Measurements from ENCODE around the gene DUSP8. TPM values are rescaled to one million over a fixed set of nuclear protein-coding genes. Genes with fewer than 3 reads are reported as not detected.

Gene DUSP8
- total RNA-seq, 1 experiment from 2014 or later = 4.4 TPM

- Mint-ChIP-seq H3K4me3 (no peak overlapping the region), H3K27me3 (ENCODE audit: low read depth) (peaks cover 74% of the 10 kb centered on the region), H3K9me3 (peaks cover 8 to 9% of the 10 kb centered on the region in 2 experiments), H3K36me3 (ENCODE audit: insufficient read depth in 1 of 3, low read depth in 3 of 3) (peaks cover 0 to 4% (median 0%) of the 10 kb centered on the region in 3 experiments; a peak in 3 of 7 replicates), H3K27ac (no peak overlapping the region), H3K4me1 (peaks cover 5 to 15% of the 10 kb centered on the region in 2 experiments; a peak in 3 of 4 replicates)
- no peak overlapping the region for H2AK5ac ChIP-seq (ENCODE audit: insufficient read length, low read length)
- no peak overlapping the region for H3K27ac ChIP-seq (ENCODE audit: insufficient read length, low read depth, low read length)
- no peak overlapping the region for H3K23ac ChIP-seq (ENCODE audit: insufficient read length, low read depth, low read length)
- no peak overlapping the region for H2BK20ac ChIP-seq (ENCODE audit: low read depth, low read length, poor library complexity, severe bottlenecking)
- H3K79me2 ChIP-seq (ENCODE audit: insufficient read depth, low read length) = no peaks in the 10 kb centered on the region
- H3K56ac ChIP-seq (ENCODE audit: insufficient read length, low read depth, low read length) = no peak overlapping the region
- H4K91ac ChIP-seq (ENCODE audit: insufficient read length, low read depth, low read length) = no peak overlapping the region
- no peak overlapping the region for H4K8ac ChIP-seq (replicated peaks; ENCODE audit: insufficient read length, low read depth, low read length)
- no peaks in the 10 kb centered on the region for H3K79me1 ChIP-seq (ENCODE audit: insufficient read depth, low read depth, low read length, poor library complexity, severe bottlenecking)
- no peak overlapping the region for H4K5ac ChIP-seq (ENCODE audit: insufficient read length, low read depth, low read length)
- H3K14ac ChIP-seq (ENCODE audit: insufficient read depth, low read length) = no peak overlapping the region
- H3K9ac ChIP-seq (ENCODE audit: extremely low read depth, insufficient read length, low read length) = no peak overlapping the region
- H2BK120ac ChIP-seq (ENCODE audit: low read depth, low read length, poor library complexity, severe bottlenecking) = no peak overlapping the region
- no peaks in the 10 kb centered on the region for H3K9me3 ChIP-seq (ENCODE audit: control insufficient read depth, low read depth, low read length)
- no peak for DNase-seq
- no peak for TF ChIP-seq CTCF (conservative IDR thresholded peaks at IDR 0.05)
- H3K4ac ChIP-seq (ENCODE audit: low read depth, low read length) = no peak overlapping the region
- no peak overlapping the region for H2BK15ac ChIP-seq (ENCODE audit: low read depth, low read length)
- peaks cover 19% of the 10 kb centered on the region for H3K27me3 ChIP-seq (ENCODE audit: insufficient read depth, low read length)
- no peak overlapping the region for H3K18ac ChIP-seq (ENCODE audit: insufficient read length, low read depth, low read length)
- no peak overlapping the region for H3K4me2 ChIP-seq (ENCODE audit: insufficient read depth, insufficient read length, low read length)
- no peaks in the 10 kb centered on the region for H4K20me1 ChIP-seq (ENCODE audit: control insufficient read depth, insufficient read depth, insufficient read length)
- WGBS (ENCODE audit: extremely low coverage, insufficient read length, low lambda C conversion rate) = no CpG with 5 or more reads among the region's 7 CpGs
- H2AFZ ChIP-seq (ENCODE audit: low read length) = no peak overlapping the region
- peaks cover 22% of the 10 kb centered on the region for H3K23me2 ChIP-seq (ENCODE audit: insufficient read length, low read depth, low read length, poor library complexity, severe bottlenecking)
- H2BK5ac ChIP-seq (ENCODE audit: insufficient read length, low read length) = no peak overlapping the region
- H3T11ph ChIP-seq (ENCODE audit: low read length) = no peak overlapping the region
- no peak overlapping the region for H2BK12ac ChIP-seq (ENCODE audit: insufficient read length, low read depth, low read length)
- H3K4me1 ChIP-seq (ENCODE audit: insufficient read depth, low read length) = no peaks in the 10 kb centered on the region
These were observed 2.8 kb upstream of the DUSP8 start for GRCh38 chr11:1574933-1575242.
